ENCODE measurements around the gene CCDC157. TPM values are rescaled to one million over a fixed set of nuclear protein-coding genes. Genes with fewer than 3 reads are reported as not detected.

CCDC157 gene
- total and polyA plus RNA-seq, 10 of the 15 experiments (the other 5 are each of a cell fraction or from before 2014, with no cell fraction given): 0.10 to 2.8 (median 1.2) TPM

DNA sequence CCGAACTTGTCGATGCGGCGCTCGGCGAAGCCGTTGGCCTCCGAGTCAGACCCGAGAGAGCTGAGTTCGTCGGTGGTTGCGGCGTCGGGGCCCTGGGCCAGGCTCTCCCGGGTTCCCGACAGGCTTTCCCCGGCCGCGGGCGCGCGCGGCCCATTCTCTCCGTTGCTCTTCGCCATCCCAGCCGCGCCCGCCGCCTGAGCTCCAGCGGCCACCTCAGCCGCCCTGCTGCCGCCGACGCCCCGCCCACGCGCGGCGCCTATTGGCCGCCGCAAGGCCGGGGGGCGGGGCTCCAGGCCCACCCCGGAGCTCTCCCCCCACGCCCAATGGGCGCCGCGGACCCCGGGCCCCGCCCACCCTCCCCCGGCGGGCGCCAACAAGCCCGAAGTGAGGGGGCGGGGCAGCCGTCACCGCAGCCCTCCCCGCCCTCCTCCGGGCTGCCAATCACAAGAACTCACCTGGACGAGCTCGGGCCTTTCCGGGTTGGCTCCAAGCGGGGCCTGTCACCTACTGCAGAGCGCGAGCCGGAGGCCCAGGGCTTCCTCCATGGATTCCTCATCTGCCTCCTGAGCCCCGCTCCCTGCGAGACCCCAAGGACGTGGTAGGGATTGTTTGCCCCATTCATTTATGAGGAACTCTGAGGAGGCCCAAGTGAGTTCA lies 30.0 kb upstream of the CCDC157 start, which contains the start of gene TBC1D10A:
TSS of gene TBC1D10A (minus strand) at position 236 of the 657 bp plus-strand sequence. CDS start at position 176, 60 bp downstream.
- Histone ChIP-seq H4K20me1 (ENCODE audit: control insufficient read depth, insufficient read depth) (no peaks in the 10 kb centered on the region), H3K27me3 (replicated peaks in 1 of 2; ENCODE audit: control insufficient read depth in 2 of 2, insufficient read depth in 2 of 2, low read length in 1 of 2) (no peaks in the 10 kb centered on the region), H3K4me1 (ENCODE audit: control insufficient read depth, insufficient read depth, low read length) (peaks cover 16% of the 10 kb centered on the region), H2AFZ (ENCODE audit: control insufficient read depth, low read depth, low read length) (peak within 1 kb of the TSS; percentile 75), H3K4me3 (peak within 1 kb of the TSS; percentile 93), H3K79me2 (ENCODE audit: control insufficient read depth, insufficient read depth, low read length) (peaks cover 37% of the 10 kb centered on the region), H3K4me2 (ENCODE audit: control insufficient read depth, insufficient read depth) (peak within 1 kb of the TSS; percentile 97), H3K9me3 (replicated peaks; ENCODE audit: control insufficient read depth, insufficient read depth, low read length) (no peaks in the 10 kb centered on the region), H3K27ac (ENCODE audit: control insufficient read depth, insufficient read depth) (peak within 1 kb of the TSS; percentile 81), H3K36me3 (ENCODE audit: control insufficient read depth in 2 of 2, insufficient read depth in 2 of 2, low read length in 1 of 2) (peaks cover 0 to 7% of the 10 kb centered on the region in 2 experiments; a peak in 3 of 4 replicates), H3K9ac (ENCODE audit: control insufficient read depth, insufficient read depth, low read length) (peak within 1 kb of the TSS; percentile 81)
- SMC1A ChIA-PET (ENCODE audit: uncharacterized antibody, unreplicated experiment): interaction anchor here (0.9 to 9.5 kb wide), 5 partner anchors 12 to 36 kb away, joined by 3 to 100 read pairs (median 36); partner anchors contain the start of gene CASTOR1
- no TSS peak for BruUV-seq (replicated peaks)
- WGBS (ENCODE audit: insufficient coverage, insufficient replicate concordance, low lambda C conversion rate, missing lambda C conversion rate): 2% methylated on average over 49 of the region's 69 CpGs
- RAD21 ChIA-PET (ENCODE audit: unreplicated experiment): interaction anchor here (0.7 to 7.7 kb wide), 19 partner anchors 9 to 98 kb away, joined by 3 to 118 read pairs (median 4); partner anchors contain the start of genes CASTOR1, CCDC157, MTFP1 and RNF215
- ATAC-seq (peak; percentile 91), DNase-seq (ENCODE audit: low read depth, low spot score) (peak; percentile 63), FAIRE-seq (peak; percentile 76)
- POLR2A ChIA-PET: interaction anchor here (0.7 to 8.7 kb wide), 11 partner anchors 8 to 938 kb away, joined by 3 to 198 read pairs (median 6); partner anchors contain the start of genes AP1B1, CASTOR1, CCDC157 and SF3A1
- intact Hi-C loops (cut with micrococcal nuclease; ENCODE audit: unreplicated experiment) (loop anchor here (2.0 kb wide), 1 partner anchor 38 kb away; the partner anchor contains the start of gene CASTOR1), in situ Hi-C loops (cut with MboI) (no loop called here)
- CTCF ChIA-PET: interaction anchor here (0.5 to 11.2 kb wide), 10 partner anchors 11 to 151 kb away, joined by 3 to 125 read pairs (median 5); partner anchors contain the start of genes CASTOR1, CCDC157, RNF215 and SF3A1
- TF ChIP-seq SP1 (IDR thresholded peaks at IDR 0.05; ENCODE audit: low read depth, low read length) (peak; percentile 49), ZNF24 (IDR thresholded peaks at IDR 0.05) (no peak), CEBPB (IDR thresholded peaks at IDR 0.05; ENCODE audit: borderline replicate concordance in 1 of 2, low read depth in 2 of 2, low read length in 2 of 2) (no peak), SIN3A (IDR thresholded peaks at IDR 0.05; ENCODE audit: low read depth, low read length) (peak; percentile 71; the same call in 1 of the 2 replicates), POLR2AphosphoS2 (IDR thresholded peaks at IDR 0.05; ENCODE audit: low read depth, low read length) (peak; percentile 60; the same call in 1 of the 2 replicates), EP300 (IDR thresholded peaks at IDR 0.05; ENCODE audit: borderline replicate concordance in 1 of 2, control insufficient read depth in 1 of 2, low read depth in 2 of 2, low read length in 2 of 2) (no peak), ZBTB40 (IDR thresholded peaks at IDR 0.05; ENCODE audit: borderline replicate concordance) (no peak)
- TF ChIP-seq, protein P1, sequence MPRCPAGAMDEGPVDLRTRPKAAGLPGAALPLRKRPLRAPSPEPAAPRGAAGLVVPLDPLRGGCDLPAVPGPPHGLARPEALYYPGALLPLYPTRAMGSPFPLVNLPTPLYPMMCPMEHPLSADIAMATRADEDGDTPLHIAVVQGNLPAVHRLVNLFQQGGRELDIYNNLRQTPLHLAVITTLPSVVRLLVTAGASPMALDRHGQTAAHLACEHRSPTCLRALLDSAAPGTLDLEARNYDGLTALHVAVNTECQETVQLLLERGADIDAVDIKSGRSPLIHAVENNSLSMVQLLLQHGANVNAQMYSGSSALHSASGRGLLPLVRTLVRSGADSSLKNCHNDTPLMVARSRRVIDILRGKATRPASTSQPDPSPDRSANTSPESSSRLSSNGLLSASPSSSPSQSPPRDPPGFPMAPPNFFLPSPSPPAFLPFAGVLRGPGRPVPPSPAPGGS (IDR thresholded peaks at IDR 0.05; ENCODE audit: borderline replicate concordance, insufficient read depth, low read depth, low read length, poor library complexity, severe bottlenecking): no peak
- TF ChIP-seq, protein P2, sequence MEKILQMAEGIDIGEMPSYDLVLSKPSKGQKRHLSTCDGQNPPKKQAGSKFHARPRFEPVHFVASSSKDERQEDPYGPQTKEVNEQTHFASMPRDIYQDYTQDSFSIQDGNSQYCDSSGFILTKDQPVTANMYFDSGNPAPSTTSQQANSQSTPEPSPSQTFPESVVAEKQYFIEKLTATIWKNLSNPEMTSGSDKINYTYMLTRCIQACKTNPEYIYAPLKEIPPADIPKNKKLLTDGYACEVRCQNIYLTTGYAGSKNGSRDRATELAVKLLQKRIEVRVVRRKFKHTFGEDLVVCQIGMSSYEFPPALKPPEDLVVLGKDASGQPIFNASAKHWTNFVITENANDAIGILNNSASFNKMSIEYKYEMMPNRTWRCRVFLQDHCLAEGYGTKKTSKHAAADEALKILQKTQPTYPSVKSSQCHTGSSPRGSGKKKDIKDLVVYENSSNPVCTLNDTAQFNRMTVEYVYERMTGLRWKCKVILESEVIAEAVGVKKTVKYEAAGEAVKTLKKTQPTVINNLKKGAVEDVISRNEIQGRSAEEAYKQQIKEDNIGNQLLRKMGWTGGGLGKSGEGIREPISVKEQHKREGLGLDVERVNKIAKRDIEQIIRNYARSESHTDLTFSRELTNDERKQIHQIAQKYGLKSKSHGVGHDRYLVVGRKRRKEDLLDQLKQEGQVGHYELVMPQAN (conservative IDR thresholded peaks at IDR 0.05): peak; percentile 83
- TF ChIP-seq, protein P3, sequence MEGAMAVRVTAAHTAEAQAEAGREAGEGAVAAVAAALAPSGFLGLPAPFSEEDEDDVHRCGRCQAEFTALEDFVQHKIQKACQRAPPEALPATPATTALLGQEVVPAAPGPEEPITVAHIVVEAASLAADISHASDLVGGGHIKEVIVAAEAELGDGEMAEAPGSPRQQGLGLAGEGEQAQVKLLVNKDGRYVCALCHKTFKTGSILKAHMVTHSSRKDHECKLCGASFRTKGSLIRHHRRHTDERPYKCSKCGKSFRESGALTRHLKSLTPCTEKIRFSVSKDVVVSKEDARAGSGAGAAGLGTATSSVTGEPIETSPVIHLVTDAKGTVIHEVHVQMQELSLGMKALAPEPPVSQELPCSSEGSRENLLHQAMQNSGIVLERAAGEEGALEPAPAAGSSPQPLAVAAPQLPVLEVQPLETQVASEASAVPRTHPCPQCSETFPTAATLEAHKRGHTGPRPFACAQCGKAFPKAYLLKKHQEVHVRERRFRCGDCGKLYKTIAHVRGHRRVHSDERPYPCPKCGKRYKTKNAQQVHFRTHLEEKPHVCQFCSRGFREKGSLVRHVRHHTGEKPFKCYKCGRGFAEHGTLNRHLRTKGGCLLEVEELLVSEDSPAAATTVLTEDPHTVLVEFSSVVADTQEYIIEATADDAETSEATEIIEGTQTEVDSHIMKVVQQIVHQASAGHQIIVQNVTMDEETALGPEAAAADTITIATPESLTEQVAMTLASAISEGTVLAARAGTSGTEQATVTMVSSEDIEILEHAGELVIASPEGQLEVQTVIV (IDR thresholded peaks at IDR 0.05; ENCODE audit: borderline replicate concordance, partially characterized antibody): peak; percentile 31
